ENCODE measurements around the gene RPRML. TPM values are rescaled to one million over a fixed set of nuclear protein-coding genes. Genes with fewer than 3 reads are reported as not detected.

RPRML gene
- total RNA-seq, 1 donor from 2014 or later = not detected

DNA sequence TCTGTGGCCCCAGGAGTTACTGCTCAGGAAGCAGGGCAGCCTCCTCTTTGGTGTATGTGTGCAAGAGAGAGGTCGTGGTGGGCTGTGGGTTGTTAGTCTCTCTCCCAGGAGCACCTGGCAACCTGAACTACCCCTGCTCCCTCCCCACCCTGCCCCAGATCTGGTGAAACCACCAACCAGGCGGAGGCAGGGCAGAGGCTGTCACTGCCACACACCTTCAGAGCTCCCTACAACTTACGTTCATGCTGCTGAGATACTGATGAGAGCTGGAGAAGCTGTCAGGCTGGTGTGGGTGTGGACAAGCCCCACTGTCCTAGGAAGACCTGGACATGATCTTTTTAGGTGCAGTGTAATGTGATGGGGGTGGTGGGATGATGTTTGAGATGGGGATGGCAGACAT lies 31.8 kb downstream of the RPRML start:
- no peak for ATAC-seq
- no peak for DNase-seq (ENCODE audit: low spot score)

DNA sequence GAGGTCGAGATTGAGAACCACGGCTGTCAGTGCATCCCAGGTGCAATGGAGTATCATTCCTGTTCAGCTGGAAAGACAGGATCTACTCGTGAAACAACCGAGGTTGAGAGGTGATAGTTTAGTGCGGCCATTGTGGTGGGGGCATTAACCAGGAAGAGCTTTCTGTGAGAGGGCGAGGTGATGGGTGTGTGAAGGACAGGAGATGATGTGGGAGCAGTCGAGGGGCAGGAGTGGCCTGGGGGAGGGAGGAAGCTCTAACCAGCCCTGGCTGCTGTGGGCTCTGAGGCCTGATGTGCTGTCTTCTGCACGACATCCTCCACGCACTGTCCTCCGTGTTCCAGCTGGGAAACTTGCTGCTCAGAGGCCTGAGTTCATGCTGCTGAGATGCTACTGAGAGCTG lies 34.1 kb downstream of the RPRML start:
- DNase-seq (ENCODE audit: low spot score) (no peak), ATAC-seq (no peak)

DNA sequence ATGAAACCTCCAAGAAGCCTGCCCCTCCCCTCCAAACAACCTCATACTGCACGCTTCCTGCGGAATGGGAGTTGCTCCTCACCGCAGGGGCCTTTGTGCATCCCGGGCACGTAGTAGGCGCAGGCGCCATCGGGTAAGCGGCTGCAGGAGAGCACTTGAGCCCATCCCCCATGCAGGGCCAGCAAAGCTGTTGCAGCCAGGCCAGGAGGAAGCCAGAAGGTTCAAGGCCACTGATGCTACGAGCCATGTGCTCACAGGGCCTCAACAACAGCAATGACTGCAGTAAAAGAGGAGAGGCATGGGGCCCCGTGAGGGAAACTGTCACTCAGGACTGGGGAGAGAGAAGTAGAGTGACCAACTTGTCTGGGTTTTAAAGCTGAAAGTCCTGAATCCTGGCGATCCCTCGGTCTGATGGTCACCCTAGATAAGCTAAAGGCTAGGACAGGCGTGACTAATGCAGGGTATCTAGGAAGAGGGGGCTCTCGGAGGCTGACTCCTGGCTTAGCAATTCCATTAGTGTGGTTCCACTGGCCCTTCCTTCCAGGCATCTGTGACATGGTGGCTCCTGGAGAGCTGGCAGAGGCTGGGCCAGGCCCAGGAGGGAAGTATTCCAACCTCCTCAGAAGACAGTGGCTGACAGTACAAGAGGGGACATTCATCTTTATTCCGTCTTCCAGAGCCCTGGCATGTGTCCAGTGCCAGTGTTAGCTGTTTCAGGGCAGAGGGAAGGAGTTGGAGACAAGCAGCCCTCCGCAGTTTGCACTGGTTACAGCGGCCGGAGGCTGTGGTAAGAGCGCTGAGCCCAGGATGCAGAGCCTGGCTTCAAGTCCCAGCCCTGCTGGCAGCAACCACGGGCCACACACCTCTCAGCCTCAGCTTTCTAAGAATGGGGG lies 35.3 kb downstream of the RPRML start:
- ATAC-seq = peak; percentile 27
- DNase-seq (ENCODE audit: low spot score) = no peak

DNA sequence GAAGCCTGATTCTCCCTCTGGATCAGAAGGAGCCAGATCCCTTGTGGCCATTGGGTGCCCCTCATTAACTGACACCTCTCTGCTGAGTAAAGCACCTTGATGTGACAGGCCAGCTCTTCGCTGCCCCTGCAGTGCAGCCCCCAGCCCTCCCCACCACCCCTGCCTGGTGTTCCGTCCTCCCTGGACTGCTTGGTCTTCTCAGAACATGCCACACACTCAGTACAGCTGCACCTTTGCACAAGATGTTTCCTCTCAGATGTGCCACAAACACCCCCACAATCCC lies 35.9 kb downstream of the RPRML start:
- DNase-seq (ENCODE audit: low spot score) (no peak), ATAC-seq (no peak)

DNA sequence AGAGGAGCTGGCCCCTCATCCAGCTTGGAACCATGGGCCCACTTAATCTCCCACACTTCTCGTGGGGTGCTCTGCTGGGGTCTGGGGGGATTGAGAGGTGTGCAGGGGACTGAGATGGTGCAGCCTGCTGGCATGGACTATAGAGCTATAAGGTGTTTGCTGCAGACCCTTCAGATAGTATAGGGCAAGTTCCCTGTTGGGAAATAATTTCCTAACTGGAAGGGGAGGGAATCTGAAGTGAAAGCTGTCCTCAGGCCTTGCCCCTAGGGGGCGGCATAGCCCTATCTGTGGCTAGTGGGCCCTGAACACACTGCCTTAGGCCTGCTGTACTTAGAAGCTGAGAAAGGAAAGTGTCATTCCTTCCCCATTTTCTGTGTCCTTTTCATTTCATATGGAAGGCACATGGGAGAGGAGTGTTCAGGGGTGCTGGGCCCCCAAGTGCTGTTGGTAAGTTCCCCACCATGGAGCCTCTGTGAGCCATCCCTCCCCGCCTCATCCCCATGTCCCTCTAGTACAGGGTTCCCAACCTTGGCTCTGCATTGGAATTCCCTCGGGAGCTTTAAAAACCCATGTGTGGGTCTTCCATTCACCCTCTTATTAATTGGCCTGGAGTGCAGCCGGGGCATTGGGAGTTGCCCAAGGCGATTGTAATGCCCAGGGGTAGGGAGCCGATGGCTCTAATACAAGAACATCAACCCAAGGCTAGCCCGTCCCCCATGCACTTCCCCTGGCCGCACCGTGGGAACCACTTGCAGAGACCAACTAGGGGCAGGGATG lies 36.4 kb downstream of the RPRML start:
- ATAC-seq = peak; percentile 77
- peak; percentile 66 for DNase-seq (ENCODE audit: low spot score)

DNA sequence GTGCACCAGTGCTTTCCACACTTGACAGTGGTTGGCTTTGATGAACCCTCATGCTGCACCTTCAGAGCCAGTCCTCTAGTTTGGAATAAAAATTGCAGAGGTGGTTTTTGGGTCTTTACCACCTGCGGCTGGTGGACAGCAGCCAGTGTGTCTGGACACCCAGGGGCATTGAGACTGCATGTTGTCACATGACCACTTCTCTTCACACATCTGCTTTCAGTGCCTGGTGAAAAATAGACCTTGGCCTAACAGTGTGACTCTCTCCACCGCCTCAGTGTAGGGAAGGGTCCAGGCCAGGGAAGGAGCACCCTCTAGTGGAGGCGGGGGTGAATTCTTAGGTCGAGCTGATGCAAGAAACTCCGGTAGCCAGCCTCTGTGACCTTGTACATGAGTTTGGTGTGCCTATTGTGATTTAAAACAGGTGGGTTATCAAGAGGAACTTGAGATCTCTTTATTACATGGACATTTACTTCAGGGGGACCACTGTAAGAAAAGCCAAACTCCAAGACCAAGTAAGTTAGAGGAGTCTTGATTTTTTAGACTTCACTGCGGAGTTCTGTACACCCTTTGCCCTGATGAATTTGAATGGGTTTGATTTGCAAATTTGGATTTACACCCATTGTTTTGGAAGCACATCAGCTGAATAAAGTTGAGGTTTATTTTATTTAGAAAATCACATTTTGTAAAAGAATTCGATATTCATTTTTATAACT lies 38.2 kb downstream of the RPRML start:
- peak; percentile 81 for DNase-seq (ENCODE audit: low spot score)
- ATAC-seq = peak; percentile 85

DNA sequence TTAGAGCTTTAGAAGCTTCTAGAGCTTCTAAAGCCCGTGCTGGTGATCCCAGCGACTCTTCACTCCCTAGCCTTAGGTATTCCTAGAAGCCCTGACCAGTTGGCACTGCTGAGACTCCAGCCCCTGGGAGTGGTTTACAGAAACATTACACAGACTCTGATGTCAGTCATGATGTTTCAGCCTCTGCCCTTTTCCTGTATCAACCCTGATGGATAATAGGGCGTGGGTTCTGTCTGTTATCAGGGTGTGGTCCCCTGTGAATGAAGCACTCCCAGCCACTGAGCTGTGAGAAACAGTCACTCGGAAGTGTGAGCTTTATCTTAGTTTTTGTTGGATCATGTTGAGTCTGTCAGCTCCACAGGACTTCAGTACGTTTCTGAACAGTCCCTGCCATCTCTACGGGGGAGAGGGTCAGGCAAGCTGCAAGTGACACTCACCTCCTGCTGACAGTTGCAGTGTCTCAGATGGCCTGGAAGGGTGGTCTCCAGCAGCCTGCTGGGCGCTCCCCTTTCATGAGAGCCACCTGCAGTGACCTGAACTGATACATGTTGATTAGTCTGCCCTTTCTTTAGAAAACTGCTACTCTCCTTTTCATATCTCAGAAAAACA lies 43.3 kb downstream of the RPRML start:
- DNase-seq (ENCODE audit: low spot score) = peak; percentile 27

DNA sequence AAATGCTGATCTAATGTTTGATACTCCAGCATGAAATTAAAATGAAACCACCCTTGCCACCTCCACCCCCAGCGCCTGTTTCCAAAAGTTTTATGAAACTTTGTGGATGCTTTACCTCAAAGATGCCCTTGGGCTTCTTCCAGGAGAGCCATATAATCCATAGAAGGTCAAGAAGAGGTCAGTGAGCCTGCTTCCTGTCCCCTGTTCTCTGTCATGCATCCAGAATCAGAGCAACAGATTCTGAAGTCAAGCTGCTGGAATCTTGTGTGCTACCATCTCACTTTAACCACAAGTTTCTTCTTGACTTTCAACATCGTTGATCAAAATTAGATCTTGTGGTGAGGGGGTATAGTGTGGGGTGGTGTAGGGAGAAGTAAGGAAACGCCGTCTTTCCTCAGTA lies 47.5 kb downstream of the RPRML start:
- no peak for DNase-seq (ENCODE audit: low spot score)
- no peak for ATAC-seq

More for the DNA sequence above, 43.3 kb downstream of the RPRML start:
- peak; percentile 25 for ATAC-seq

DNA sequence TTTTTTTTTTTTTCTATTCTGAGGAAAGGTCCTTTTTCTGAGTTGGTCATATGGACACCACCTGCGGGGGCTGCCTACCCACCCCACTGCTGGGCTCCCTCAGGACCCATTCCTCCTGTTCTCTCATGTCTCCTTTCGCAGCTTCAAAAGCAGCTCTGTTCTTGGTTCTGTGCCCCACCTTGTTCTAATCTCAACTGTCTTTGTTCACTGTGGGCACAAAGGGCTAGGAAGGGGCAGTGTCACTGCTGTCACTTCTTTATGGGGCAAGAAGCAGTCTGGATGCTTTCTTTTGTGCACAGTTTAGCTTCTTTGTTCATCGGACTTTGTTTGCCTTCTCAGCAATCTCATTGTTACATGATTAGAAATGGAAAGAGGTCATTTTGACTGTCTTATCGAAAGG lies 49.0 kb downstream of the RPRML start:
- DNase-seq (ENCODE audit: low spot score) (no peak), ATAC-seq (no peak)

DNA sequence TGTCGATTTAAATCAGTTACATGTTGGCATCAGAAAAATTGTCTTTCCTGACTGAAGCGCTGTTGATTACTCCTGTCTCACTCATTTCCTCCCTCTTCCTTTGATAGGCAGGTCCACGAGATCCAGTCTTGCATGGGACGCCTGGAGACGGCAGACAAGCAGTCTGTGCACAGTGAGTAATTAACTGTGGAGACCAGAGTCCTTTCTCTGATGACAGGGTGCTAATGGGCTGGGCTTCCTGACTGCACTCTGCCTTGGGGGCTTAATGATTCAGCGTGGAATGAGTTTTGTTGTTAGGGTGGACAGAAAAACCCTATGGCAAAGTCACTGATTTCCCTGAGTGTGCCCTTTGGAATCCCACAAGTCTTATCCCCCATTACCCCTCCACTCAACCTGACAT lies 49.6 kb downstream of the RPRML start:
- DNase-seq (ENCODE audit: low spot score) = no peak
- no peak for ATAC-seq

DNA sequence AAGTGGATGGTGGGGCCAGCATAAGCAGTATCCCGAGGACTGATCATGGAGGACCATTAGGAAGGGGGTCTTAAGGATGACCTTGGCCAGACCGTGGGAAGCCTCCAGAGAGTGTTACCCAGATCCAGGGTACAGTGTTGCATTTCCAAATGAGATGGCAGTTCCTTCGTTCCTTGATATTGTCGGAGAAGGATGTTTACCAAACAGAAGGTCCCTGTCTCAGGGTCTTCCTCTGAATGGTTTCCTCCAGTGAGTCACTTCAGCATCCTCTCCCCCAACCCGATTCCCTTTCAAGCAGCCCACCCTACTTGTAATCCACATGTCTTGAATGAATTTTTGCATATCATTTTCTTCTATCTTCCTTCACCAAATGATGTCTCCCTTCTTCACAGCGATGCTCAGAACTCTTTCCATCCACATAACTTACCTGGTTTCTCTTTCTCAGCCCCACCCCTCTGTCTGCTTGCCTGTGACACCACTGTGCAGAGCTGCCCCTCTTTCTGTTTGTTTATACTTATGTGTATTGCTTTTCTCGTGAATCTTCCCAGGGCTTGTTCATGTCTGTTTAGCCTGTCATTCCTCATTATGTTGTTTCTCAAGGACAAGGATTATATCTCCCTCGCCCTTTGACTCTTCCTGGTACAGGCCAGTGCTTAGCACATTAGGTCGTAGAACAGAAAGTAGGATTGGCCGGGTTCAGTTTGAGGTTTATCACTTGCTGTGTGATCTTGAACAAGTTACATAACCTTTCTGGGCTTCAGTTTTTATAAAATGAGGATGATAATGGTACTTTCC lies 50.4 kb downstream of the RPRML start:
- ATAC-seq (peak; percentile 15), DNase-seq (ENCODE audit: low spot score) (no peak)

Other genes with a start within 250 kb of the RPRML start
- gene WNT3, start 160.6 kb downstream of the RPRML start, total RNA-seq = 2.7 TPM
- not detected for gene WNT9B, start 127.7 kb downstream of the RPRML start, total RNA-seq
- gene GOSR2, start 56.1 kb downstream of the RPRML start, total RNA-seq = 28.1 TPM
- gene CDC27, start 210.0 kb upstream of the RPRML start, total RNA-seq = 29.3 TPM
- gene MYL4, start 230.1 kb upstream of the RPRML start, total RNA-seq = not detected

Measured in left lobe of liver (tissue), 2 donors.